Thoracic aorta (tissue), 2 donors: ENCODE data around the gene IL22RA1. TPM values are rescaled to one million over a fixed set of nuclear protein-coding genes. Genes with fewer than 3 reads are reported as not detected.

Experiments used
- ATAC-seq: fragments of 150-250 bp; one replicate; pipeline ENCODE4 v1.8.0; 2017; ENCODE audit warnings: low read depth; ENCODE audit not compliant: insufficient number of reproducible peaks, low FRiP score
- DNase-seq: peaks from one replicate; pipeline ENCODE4 v3.0.0-alpha.2; 2020; ENCODE audit warnings: low spot score
- H3K27ac ChIP-seq, 2 donors: fragments of 200-600 bp; sonication (generic); 1 replicate in 1 of 2; 2 replicates in 1 of 2; pipeline ENCODE4 v1.5.1; 2016; ENCODE audit warnings: mild to moderate bottlenecking in 2 of 2, moderate library complexity in 2 of 2
- H3K27me3 ChIP-seq: fragments of 200-600 bp; sonication (generic); replicated peaks from 2 replicates; pipeline ENCODE4 v1.6.0; 2016; ENCODE audit warnings: mild to moderate bottlenecking; ENCODE audit not compliant: insufficient read depth
- H3K36me3 ChIP-seq: fragments of 200-600 bp; sonication (generic); one replicate; pipeline ENCODE4 v1.5.1; 2016
- H3K4me1 ChIP-seq, 2 donors: fragments of 200-600 bp; sonication (generic); 1 replicate in 1 of 2; 2 replicates in 1 of 2; pipeline versions ENCODE4 v1.5.1 to v1.6.0; 2016; ENCODE audit warnings: low read depth in 2 of 2, mild to moderate bottlenecking in 1 of 2; ENCODE audit not compliant: control insufficient read depth in 1 of 2
- H3K4me3 ChIP-seq: fragments of 200-600 bp; sonication (generic); 2 replicates; pipeline ENCODE4 v1.5.1; 2016; ENCODE audit warnings: mild to moderate bottlenecking
- H3K9me3 ChIP-seq: fragments of 200-600 bp; sonication (generic); 2 replicates; pipeline ENCODE4 v1.5.1; 2016
- total RNA-seq, 2 donors: library from RNA; depleted of rRNA; stranded (reverse); fragments of >200 nt; gene quantifications; one replicate each; pipeline versions ENCODE4 v1.1.0 to v1.2.3, GENCODE V29; 2016
- TF ChIP-seq, protein P1 (sequence below): fragments of 200-600 bp; sonication (generic); IDR thresholded peaks from one replicate; pipeline ENCODE4 v1.5.1; 2019; ENCODE audit warnings: antibody characterized with exemption

The IL22RA1 gene
- total RNA-seq, 2 donors from 2014 or later: 0.14 to 0.21 TPM

GRCh38 chr1:24111262-24111995 is 31.5 kb downstream of the IL22RA1 start:
- peak overlapping the region; percentile 85 to 88 for H3K27ac ChIP-seq
- peak overlapping the region; percentile 70 for H3K4me3 ChIP-seq
- H3K36me3 ChIP-seq: no peaks in the 10 kb centered on the region
- H3K4me1 ChIP-seq: peaks cover 13 to 23% of the 10 kb centered on the region in 2 donors
- no peaks in the 10 kb centered on the region for H3K9me3 ChIP-seq
- ATAC-seq: peak; percentile 73
- no peaks in the 10 kb centered on the region for H3K27me3 ChIP-seq
- TF ChIP-seq, protein P1, sequence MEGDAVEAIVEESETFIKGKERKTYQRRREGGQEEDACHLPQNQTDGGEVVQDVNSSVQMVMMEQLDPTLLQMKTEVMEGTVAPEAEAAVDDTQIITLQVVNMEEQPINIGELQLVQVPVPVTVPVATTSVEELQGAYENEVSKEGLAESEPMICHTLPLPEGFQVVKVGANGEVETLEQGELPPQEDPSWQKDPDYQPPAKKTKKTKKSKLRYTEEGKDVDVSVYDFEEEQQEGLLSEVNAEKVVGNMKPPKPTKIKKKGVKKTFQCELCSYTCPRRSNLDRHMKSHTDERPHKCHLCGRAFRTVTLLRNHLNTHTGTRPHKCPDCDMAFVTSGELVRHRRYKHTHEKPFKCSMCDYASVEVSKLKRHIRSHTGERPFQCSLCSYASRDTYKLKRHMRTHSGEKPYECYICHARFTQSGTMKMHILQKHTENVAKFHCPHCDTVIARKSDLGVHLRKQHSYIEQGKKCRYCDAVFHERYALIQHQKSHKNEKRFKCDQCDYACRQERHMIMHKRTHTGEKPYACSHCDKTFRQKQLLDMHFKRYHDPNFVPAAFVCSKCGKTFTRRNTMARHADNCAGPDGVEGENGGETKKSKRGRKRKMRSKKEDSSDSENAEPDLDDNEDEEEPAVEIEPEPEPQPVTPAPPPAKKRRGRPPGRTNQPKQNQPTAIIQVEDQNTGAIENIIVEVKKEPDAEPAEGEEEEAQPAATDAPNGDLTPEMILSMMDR: no peak
- peak; percentile 40 for DNase-seq

- ATAC-seq: no peak
- Histone ChIP-seq H3K36me3 (no peaks in the 10 kb centered on the region), H3K27ac (peak overlapping the region; percentile 85 to 88), H3K4me3 (peak overlapping the region; percentile 70), H3K9me3 (no peaks in the 10 kb centered on the region), H3K4me1 (peaks cover 13 to 23% of the 10 kb centered on the region in 2 donors), H3K27me3 (no peaks in the 10 kb centered on the region)
- TF ChIP-seq, protein P1: no peak
- DNase-seq: no peak
Observed at GRCh38 chr1:24110642-24111261, 32.2 kb downstream of the IL22RA1 start.

- peak overlapping the region; percentile 85 to 88 for H3K27ac ChIP-seq
- DNase-seq: no peak
- ATAC-seq: no peak
Observed at GRCh38 chr1:24109686-24110475, 33.1 kb downstream of the IL22RA1 start.

DNA sequence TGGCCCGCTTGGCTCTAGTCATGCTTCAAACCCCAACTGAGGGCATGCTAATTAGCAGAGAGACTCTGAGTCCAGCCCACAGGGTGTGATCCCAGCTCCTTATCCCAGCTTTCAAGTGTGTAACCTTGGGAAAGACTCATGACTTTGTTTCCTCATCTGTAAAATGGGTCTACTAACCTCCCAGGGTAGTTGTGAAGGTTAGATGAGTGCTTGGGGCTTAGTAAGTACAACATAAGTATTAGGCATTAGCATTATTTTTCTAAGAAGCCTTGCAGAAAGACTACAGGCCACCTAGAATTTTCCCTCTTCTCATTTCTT is 33.8 kb downstream of the IL22RA1 start:
- peak overlapping the region in 1 of 2 donors; percentile 19 for H3K27ac ChIP-seq
- H3K4me1 ChIP-seq: peaks cover 13 to 23% of the 10 kb centered on the region in 2 donors
- ATAC-seq (no peak), DNase-seq (no peak)
- no peaks in the 10 kb centered on the region for H3K36me3 ChIP-seq
- TF ChIP-seq, protein P1: no peak
- H3K4me3 ChIP-seq: no peak overlapping the region
- no peaks in the 10 kb centered on the region for H3K9me3 ChIP-seq
- no peaks in the 10 kb centered on the region for H3K27me3 ChIP-seq

More at GRCh38 chr1:24109686-24110475, 33.1 kb downstream of the IL22RA1 start:
- H3K9me3 ChIP-seq: no peaks in the 10 kb centered on the region
- TF ChIP-seq, protein P1: no peak
- peaks cover 13 to 23% of the 10 kb centered on the region in 2 donors for H3K4me1 ChIP-seq
- H3K36me3 ChIP-seq: no peaks in the 10 kb centered on the region
- no peaks in the 10 kb centered on the region for H3K27me3 ChIP-seq
- no peak overlapping the region for H3K4me3 ChIP-seq
